Activated effector memory CD4-positive, alpha-beta T cell treated with anti-CD3 and anti-CD28 coated beads, Interleukin-2, amount 50 U/mL, for 16 hours (primary cell): Measurements from ENCODE around the gene RBM25.

Experiments
- DNase-seq: peaks from one replicate; pipeline ENCODE4 v3.0.0-alpha.2; 2020

The RBM25 gene

GRCh38 chr14:73172500-73172899 lies 114.2 kb downstream of the RBM25 start:
- DNase-seq: no peak

- no peak for DNase-seq
These were observed 114.9 kb downstream of the RBM25 start for GRCh38 chr14:73173092-73173735.
